Lower leg skin (tissue), 3 donors: ENCODE results near the gene TFG.

Experiments
- CTCF ChIP-seq, 3 donors: fragments of 450-650 bp; IDR thresholded peaks; one replicate each; pipeline ENCODE4 v1.5.1; 2016; ENCODE audit warnings: antibody characterized with exemption in 3 of 3, mild to moderate bottlenecking in 3 of 3, moderate library complexity in 2 of 3
- POLR2A ChIP-seq, 2 donors: fragments of 450-650 bp; IDR thresholded peaks; one replicate each; pipeline ENCODE4 v1.6.1; 2016 to 2017; ENCODE audit warnings: antibody characterized with exemption in 2 of 2, mild to moderate bottlenecking in 1 of 2, moderate library complexity in 1 of 2

- no peak for TF ChIP-seq CTCF (IDR thresholded peaks at IDR 0.05)
- no peak for TF ChIP-seq POLR2A (IDR thresholded peaks at IDR 0.05)
Observed at GRCh38 chr3:100775226-100775625, 65.9 kb downstream of the TFG start.
